AG04449 (cell line): ENCODE results near the gene ZNF516.

Source experiments
- CTCF ChIA-PET: fragments of 350-600 bp; formaldehyde crosslinking; extraction: SDS; loops from one replicate; lab custom pipeline; 2021; ENCODE audit warnings: antibody characterized with exemption; lab: Yijun Ruan, JAX
- POLR2A ChIA-PET: fragments of 400-600, 350-600 bp; formaldehyde crosslinking; extraction: SDS; loops from one replicate; lab custom pipeline; 2020; ENCODE audit warnings: antibody characterized with exemption, inconsistent platforms; lab: Yijun Ruan, JAX
- DNase-seq: peaks from one replicate; pipeline ENCODE4 v3.0.0-alpha.2; 2010; ENCODE audit warnings: low read depth, low spot score
- H3K4me3 ChIP-seq: 2 replicates; pipeline ENCODE4 v1.5.1; 2011; ENCODE audit warnings: low read depth, mild to moderate bottlenecking, control low read depth, low read length
- TF ChIP-seq, protein P1 (sequence below): IDR thresholded peaks from one replicate; pipeline ENCODE4 v1.5.1; 2011; ENCODE audit warnings: mild to moderate bottlenecking, moderate library complexity, low read length, control low read depth, inconsistent platforms; ENCODE audit not compliant: insufficient read depth; ENCODE audit errors: missing control alignments

ZNF516 gene

DNA sequence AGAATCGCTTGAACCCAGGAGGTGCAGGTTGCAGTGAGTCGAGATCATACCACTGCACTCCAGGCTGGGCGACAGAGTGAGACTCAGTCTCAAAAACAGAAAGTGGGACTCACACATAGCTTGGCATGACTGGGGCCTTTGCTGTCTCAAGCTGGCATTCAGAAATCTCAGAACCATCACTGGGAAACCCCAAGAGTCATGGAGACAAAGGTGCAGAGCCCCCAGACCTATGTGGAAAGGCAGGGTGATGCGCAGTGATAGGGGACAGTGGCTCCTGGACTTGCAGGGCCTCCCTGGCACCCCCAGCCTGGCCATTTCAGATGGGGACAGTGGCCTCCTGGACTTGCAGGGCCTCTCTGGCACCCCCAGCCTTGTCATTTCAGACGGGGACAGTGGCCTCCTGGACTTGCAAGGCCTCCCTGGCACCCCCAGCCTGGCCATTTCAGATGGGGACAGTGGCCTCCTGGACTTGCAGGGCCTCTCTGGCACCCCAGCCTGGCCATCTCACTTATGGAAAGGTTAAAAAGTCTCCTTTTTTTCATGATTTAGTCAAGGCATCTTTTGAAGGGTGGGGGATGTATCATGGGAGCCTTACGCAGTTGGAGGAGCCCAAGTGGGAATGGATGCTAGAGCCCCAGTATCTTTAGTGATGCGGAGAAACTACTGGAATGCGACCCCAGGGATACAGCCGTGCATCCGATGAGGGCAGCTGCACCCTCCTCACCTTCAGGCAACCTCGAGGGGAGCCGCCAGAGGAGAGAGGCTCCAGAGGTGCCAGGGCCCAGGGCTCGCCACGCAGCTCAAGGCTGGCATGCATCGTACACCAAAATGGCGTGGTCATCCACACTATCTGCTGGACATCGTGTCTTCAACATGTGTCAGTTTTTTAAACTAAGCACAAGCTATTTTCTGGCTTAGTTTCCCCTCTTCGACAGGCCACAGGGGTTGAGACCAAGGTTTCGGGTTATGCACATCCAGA is 30.5 kb downstream of the ZNF516 start:
- POLR2A ChIA-PET = no interaction called here
- TF ChIP-seq, protein P1, sequence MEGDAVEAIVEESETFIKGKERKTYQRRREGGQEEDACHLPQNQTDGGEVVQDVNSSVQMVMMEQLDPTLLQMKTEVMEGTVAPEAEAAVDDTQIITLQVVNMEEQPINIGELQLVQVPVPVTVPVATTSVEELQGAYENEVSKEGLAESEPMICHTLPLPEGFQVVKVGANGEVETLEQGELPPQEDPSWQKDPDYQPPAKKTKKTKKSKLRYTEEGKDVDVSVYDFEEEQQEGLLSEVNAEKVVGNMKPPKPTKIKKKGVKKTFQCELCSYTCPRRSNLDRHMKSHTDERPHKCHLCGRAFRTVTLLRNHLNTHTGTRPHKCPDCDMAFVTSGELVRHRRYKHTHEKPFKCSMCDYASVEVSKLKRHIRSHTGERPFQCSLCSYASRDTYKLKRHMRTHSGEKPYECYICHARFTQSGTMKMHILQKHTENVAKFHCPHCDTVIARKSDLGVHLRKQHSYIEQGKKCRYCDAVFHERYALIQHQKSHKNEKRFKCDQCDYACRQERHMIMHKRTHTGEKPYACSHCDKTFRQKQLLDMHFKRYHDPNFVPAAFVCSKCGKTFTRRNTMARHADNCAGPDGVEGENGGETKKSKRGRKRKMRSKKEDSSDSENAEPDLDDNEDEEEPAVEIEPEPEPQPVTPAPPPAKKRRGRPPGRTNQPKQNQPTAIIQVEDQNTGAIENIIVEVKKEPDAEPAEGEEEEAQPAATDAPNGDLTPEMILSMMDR = no peak
- CTCF ChIA-PET = no interaction called here

DNA sequence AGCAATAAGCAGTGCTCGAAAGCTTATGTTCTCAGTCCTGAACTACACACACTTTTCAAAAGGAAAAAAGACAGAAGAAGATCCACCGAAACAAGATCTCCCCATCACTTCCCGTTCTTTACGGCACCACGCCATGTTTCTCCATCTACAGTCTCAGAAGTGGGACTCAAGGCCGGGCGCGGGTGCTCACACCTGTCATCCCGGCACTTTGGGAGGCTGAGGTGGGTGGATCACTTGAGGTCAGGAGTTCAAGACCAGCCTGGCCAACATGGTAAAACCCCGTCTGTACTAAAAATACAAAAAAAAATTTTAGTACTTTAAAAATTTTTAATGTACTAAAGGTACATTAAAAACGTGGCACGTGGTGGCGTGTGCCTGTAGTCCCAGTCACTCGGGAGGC is 31.2 kb downstream of the ZNF516 start:
- DNase-seq = no peak
- CTCF ChIA-PET = interaction anchor here (1.3 kb wide), 1 partner anchor 246 kb away, joined by 4 read pairs; no protein-coding TSS in a partner anchor
- POLR2A ChIA-PET = no interaction called here
- TF ChIP-seq, protein P1 = no peak
- H3K4me3 ChIP-seq = no peak overlapping the region

More for the DNA sequence above, 30.5 kb downstream of the ZNF516 start:
- no peak for DNase-seq
- H3K4me3 ChIP-seq = no peak overlapping the region

DNA sequence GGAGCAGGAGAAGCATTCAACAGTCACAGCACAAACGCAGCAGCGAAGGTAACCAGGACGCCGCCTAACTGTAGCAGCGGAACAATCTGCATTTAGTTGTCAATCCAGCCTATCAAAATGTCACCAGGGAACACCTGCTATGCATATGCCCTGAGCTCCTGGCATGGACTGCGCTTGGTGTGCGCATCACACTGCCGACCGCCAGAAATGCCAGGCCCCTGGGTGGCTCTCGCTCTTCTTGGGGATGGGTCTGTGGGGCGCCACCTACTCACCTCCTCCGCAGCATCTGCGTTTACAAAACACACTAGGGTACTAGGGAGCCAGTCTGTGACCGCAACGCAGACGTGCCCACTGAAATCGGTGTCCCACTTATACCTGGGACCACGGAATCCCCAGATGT is 31.7 kb downstream of the ZNF516 start:
- CTCF ChIA-PET = interaction anchor here (0.5 to 1.3 kb wide), 2 partner anchors 64 to 246 kb away, joined by 3 to 4 read pairs; no protein-coding TSS in a partner anchor
- TF ChIP-seq, protein P1 = no peak
- no peak overlapping the region for H3K4me3 ChIP-seq
- POLR2A ChIA-PET = no interaction called here
- DNase-seq = no peak

DNA sequence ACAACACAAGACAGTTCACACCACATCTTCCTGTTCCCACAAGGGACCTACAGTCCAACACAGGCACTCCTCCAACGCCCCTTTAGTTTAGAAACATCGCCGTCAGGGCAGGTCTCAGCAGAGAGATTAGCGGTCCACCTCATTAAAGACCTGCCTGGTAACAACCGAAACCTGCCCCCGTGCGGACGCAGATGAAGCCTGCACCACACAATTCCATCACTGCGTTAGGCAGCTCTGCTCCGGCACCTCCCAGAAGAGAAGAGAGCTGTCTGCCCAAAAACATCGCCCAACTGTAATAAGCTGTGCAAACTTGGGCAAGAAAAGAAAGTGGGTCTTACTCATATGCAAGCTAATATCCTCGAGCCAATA is 32.7 kb downstream of the ZNF516 start:
- ChIA-PET CTCF (interaction anchor here (1.3 kb wide), 2 partner anchors 16 to 247 kb away, joined by 3 to 4 read pairs; no protein-coding TSS in a partner anchor), POLR2A (no interaction called here)
- no peak for DNase-seq
- TF ChIP-seq, protein P1 = no peak
- H3K4me3 ChIP-seq = no peak overlapping the region

DNA sequence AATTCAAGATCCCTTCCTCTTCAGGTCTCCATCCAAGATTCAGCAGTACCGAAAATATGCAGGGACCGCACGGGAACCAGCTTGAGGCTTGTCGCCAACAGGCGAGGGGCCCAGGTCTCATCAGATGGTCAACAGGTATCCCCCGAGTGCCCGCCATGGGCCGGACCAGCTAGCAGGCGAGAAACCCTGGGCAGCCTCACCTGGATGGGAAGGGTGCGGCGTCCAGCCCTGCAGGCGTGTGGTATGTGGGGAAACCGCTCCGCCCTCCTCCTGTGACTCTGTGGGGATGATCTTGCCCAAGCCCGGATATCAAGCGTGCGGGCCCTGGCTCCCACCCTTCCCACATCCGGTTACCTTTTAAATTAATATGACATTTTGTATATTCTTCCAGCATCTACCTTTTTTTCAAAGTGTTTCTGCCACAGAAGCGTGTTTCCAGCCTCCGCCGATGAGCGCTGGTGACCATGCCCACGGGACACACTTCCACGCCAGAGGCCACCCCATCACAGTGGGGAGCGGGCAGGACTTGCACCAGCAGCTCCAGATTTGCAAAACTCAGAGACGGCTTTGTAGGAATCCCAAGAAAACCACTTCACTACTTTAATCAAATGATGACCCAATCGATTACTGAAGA is 33.2 kb downstream of the ZNF516 start:
- CTCF ChIA-PET = interaction anchor here (1.0 to 1.3 kb wide), 3 partner anchors 10 to 36 kb away, joined by 3 read pairs; no protein-coding TSS in a partner anchor
- TF ChIP-seq, protein P1 = no peak
- no peak for DNase-seq

DNA sequence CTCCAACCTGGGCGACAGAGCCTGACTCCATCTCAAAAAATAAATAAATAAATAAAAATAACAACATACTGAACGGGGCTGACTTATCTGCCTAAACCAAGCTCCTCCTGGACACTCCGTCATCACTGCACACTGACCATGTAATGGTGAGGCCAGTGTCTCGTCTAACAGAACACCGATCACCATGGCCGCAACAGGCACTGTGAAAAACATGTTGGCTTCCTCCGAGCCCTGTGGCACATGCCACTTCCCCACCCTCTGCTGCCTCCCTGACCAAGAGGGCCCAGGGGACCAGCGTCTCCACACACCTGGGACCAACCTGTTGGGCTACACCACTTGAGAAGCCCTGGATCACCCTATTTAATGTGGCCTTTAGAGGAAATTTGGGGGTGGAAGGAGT is 33.9 kb downstream of the ZNF516 start:
- no peak for DNase-seq
- H3K4me3 ChIP-seq = no peak overlapping the region
- POLR2A ChIA-PET = interaction anchor here (1.0 kb wide), 1 partner anchor 11 kb away, joined by 3 read pairs; no protein-coding TSS in a partner anchor
- TF ChIP-seq, protein P1 = no peak
- CTCF ChIA-PET = interaction anchor here (1.0 to 1.3 kb wide), 3 partner anchors 11 to 35 kb away, joined by 3 read pairs; no protein-coding TSS in a partner anchor

More for the DNA sequence above, 33.2 kb downstream of the ZNF516 start:
- no peak overlapping the region for H3K4me3 ChIP-seq
- POLR2A ChIA-PET = no interaction called here
